Right lobe of liver (tissue), 4 donors: ENCODE data around the gene FYN.

Experiments
- POLR2A ChIP-seq: fragments of 450-650 bp; IDR thresholded peaks from one replicate; pipeline ENCODE4 v1.6.1; 2017; ENCODE audit warnings: antibody characterized with exemption, mild to moderate bottlenecking
- TF ChIP-seq, protein P1 (sequence below), 4 donors: fragments of 200-600 bp in 3 of 4; fragments of 450-650 bp in 1 of 4; IDR thresholded peaks; one replicate each; pipeline versions ENCODE4 v1.5.1 to v1.8.0; 2016 to 2022; ENCODE audit warnings: antibody characterized with exemption in 4 of 4, mild to moderate bottlenecking in 2 of 4
- donor health status: DM: no; HTN: no; CAD: no.
- donor health status: DM: no; HTN: no; CAD: no.
- donor health status: DM: no; HTN: yes; CAD: no.

- TF ChIP-seq, protein P1, sequence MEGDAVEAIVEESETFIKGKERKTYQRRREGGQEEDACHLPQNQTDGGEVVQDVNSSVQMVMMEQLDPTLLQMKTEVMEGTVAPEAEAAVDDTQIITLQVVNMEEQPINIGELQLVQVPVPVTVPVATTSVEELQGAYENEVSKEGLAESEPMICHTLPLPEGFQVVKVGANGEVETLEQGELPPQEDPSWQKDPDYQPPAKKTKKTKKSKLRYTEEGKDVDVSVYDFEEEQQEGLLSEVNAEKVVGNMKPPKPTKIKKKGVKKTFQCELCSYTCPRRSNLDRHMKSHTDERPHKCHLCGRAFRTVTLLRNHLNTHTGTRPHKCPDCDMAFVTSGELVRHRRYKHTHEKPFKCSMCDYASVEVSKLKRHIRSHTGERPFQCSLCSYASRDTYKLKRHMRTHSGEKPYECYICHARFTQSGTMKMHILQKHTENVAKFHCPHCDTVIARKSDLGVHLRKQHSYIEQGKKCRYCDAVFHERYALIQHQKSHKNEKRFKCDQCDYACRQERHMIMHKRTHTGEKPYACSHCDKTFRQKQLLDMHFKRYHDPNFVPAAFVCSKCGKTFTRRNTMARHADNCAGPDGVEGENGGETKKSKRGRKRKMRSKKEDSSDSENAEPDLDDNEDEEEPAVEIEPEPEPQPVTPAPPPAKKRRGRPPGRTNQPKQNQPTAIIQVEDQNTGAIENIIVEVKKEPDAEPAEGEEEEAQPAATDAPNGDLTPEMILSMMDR (IDR thresholded peaks at IDR 0.05) = no peak
- no peak for TF ChIP-seq POLR2A
These were observed 142.4 kb downstream of the FYN start for GRCh38 chr6:111730864-111731263.
